K562 (cell line): ENCODE measurements around the gene EPHB1.

ENCODE experiments used
- FOXJ3 ChIP-seq: sonication (generic); formaldehyde crosslinking; IDR thresholded peaks from 2 replicates; pipeline ENCODE4 v1.4.0; 2020; ENCODE audit warnings: mild to moderate bottlenecking, missing genetic modification reagents
- POLR2AphosphoS5 ChIP-seq: IDR thresholded peaks from 2 replicates; pipeline ENCODE4 v1.6.1; 2011; ENCODE audit warnings: mild to moderate bottlenecking, low read depth, low read length, moderate library complexity; ENCODE audit not compliant: control insufficient read depth, insufficient read depth
- ZNF121 ChIP-seq: sonication (generic); formaldehyde crosslinking; conservative IDR thresholded peaks from 2 replicates; pipeline ENCODE4 v1.8.0; 2022; ENCODE audit warnings: missing genetic modification reagents
- ZNF134 ChIP-seq: fragments of 250-450 bp; sonication (Bioruptor Pico); conservative IDR thresholded peaks from 2 replicates; pipeline ENCODE4 v1.4.0; 2020

- TF ChIP-seq ZNF121 (CRISPR knock-in tag), result no peak
- no peak for TF ChIP-seq ZNF134 (CRISPR knock-in tag)
- TF ChIP-seq POLR2AphosphoS5, result no peak
- no peak for TF ChIP-seq FOXJ3 (CRISPR knock-in tag)
These were observed 506.6 kb downstream of the EPHB1 start for GRCh38 chr3:135301670-135302069.
